Bronchial epithelial cell (primary cell): Measurements from ENCODE around the gene ACO1. TPM values are rescaled to one million over a fixed set of nuclear protein-coding genes. Genes with fewer than 3 reads are reported as not detected.
A peak's percentile ranks its signal among the peaks of the same experiment; 100 is the strongest.

ENCODE experiments used
- DNase-seq: peaks from one replicate; pipeline ENCODE4 v3.0.0-alpha.2; 2010; ENCODE audit warnings: low read depth
- FAIRE-seq: peaks from 2 replicates; lab custom pipeline; 2011; peaks lifted over from hg19 to GRCh38; lab: Jason Lieb, UNC
- H3K27me3 ChIP-seq: 2 replicates; pipeline ENCODE4 v1.5.1; 2011; ENCODE audit warnings: low read length; ENCODE audit not compliant: control insufficient read depth, insufficient read depth
- H3K36me3 ChIP-seq: 2 replicates; pipeline ENCODE4 v1.5.1; 2011; ENCODE audit warnings: low read length; ENCODE audit not compliant: control insufficient read depth, insufficient read depth
- H3K4me3 ChIP-seq: 2 replicates; pipeline ENCODE4 v1.5.1; 2011; ENCODE audit warnings: mild to moderate bottlenecking, low read depth, low read length, control low read depth
- CTCF ChIP-seq: IDR thresholded peaks from 2 replicates; pipeline ENCODE4 v1.5.1; 2011; ENCODE audit warnings: mild to moderate bottlenecking, moderate library complexity, low read length, control low read depth, inconsistent platforms; ENCODE audit not compliant: insufficient read depth, severe bottlenecking
- total RNA-seq: library from RNA; depleted of rRNA; stranded (reverse); fragments of >200 nt; gene quantifications from 2 replicates; pipeline ENCODE4 v1.2.1, GENCODE V29; 2014

The ACO1 gene
- total RNA-seq, 1 donor from 2014 or later: 11.8 TPM

- DNase-seq (no peak), FAIRE-seq (no peak)
- no peaks in the 10 kb centered on the region for H3K27me3 ChIP-seq
- TF ChIP-seq CTCF: no peak
- H3K36me3 ChIP-seq: no peaks in the 10 kb centered on the region
- no peak overlapping the region for H3K4me3 ChIP-seq
These were observed 1.4 kb downstream of the ACO1 start for GRCh38 chr9:32385885-32386283.

- Histone ChIP-seq H3K36me3 (no peaks in the 10 kb centered on the region), H3K27me3 (no peaks in the 10 kb centered on the region), H3K4me3 (no peak overlapping the region)
- no peak for DNase-seq
- no peak for FAIRE-seq
- TF ChIP-seq CTCF: no peak
These were observed 2.8 kb downstream of the ACO1 start for GRCh38 chr9:32387256-32387655.

DNA sequence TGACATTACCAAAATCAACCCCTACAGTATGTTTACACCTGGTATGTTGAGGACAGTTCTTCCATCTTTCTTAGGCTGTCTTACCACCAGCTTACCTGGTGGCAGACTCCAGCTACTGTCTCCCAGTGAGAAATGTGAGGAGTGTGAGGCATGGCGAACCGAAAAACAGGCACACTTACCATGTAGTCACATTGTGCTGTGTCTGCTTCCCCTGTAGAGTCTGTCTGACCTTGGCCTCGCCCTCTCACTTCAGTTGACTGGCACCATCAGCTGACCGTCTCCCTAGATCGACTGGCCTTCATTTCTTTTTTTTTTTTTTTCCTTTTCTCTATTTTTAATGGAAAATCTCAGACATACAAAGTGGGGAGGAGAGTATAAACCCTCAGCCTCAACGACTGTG is 4.9 kb downstream of the ACO1 start:
- no peak for FAIRE-seq
- H3K27me3 ChIP-seq: no peaks in the 10 kb centered on the region
- DNase-seq: no peak
- H3K36me3 ChIP-seq: no peaks in the 10 kb centered on the region
- H3K4me3 ChIP-seq: no peak overlapping the region
- TF ChIP-seq CTCF: no peak

DNA sequence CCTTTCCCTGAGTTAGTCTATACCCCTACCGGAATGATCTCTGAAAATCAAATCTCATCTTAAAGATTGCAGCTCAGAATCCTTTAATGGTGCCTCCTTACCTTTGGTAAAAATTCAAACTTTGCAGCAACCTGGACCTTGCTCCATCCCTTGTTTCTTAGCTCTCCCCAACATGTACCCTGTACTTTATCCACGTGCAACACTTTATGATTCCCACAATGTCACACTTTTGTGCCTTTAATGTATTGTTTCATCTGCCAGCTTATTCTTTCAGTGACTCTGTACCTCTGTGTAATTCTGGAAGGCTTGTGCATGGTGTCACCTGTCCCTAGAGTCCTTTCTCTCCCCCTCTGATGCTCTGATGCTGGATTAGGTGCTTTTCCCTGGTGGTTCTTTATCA is 9.5 kb downstream of the ACO1 start:
- H3K4me3 ChIP-seq: no peak overlapping the region
- no peaks in the 10 kb centered on the region for H3K36me3 ChIP-seq
- DNase-seq (no peak), FAIRE-seq (no peak)
- H3K27me3 ChIP-seq: no peaks in the 10 kb centered on the region
- TF ChIP-seq CTCF: no peak

DNA sequence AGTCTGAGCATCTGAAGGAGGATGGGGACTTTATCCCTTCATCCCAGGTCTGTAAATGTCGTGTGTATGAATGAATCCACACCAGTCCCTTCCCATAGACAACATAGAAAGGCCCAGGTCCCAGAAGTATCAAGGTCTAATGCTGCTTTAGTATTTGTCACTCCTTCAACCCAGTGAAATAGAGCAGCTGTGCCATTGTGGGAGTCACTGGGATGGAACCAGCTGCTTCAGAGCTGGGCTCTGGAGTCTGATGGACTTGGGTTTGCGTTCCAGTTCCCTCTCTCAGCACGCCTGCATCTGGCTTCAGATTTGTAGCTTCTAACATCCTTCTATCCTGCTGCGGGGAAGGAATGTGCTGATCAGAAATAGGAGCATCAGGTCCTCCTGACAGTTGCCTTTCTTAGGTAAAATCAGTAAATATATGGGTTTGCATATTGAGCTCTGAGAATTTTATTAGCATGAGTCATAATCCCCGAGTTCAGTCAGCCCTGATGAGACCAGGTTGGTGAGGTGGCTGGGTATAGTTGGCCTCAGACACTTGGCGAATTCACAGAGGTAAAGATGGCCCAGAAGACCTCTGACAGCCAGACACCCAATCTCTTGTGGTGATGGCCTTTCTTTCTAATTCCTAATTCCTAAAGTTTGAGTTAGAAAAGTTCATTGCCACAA is 10.1 kb downstream of the ACO1 start:
- no peak for FAIRE-seq
- no peak for TF ChIP-seq CTCF
- Histone ChIP-seq H3K27me3 (no peaks in the 10 kb centered on the region), H3K4me3 (no peak overlapping the region), H3K36me3 (no peaks in the 10 kb centered on the region)
- peak; percentile 41 for DNase-seq
